HG03045 (cell line): ENCODE data around the gene CDH11.

Experiments used
- ATAC-seq: cut with Tn5 transposase; IDR thresholded peaks from one replicate; pipeline ENCODE4 v1.9.1; 2021; ENCODE audit warnings: mild to moderate bottlenecking, moderate library complexity; ENCODE audit not compliant: unreplicated experiment

CDH11 gene

DNA sequence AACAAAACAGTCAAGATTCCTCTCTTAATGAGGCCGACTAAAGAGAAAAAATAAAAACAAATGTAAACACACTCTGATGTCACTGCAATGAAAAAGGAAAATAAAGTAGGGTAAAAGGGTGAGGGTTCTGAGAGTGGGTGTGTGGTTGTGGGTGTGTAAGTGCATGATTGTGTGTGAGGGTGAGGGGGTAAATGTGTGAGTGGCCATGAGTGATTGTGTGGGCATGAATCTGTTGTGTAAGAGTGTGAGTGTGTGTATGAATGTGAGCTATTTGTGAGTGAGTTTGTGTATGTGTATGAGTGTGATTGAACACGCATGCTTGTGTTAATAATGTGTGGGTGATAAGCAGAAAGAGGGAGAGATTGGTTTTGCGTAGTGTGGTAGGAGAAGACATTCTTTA is 132.8 kb downstream of the CDH11 start:
- ATAC-seq: no peak

DNA sequence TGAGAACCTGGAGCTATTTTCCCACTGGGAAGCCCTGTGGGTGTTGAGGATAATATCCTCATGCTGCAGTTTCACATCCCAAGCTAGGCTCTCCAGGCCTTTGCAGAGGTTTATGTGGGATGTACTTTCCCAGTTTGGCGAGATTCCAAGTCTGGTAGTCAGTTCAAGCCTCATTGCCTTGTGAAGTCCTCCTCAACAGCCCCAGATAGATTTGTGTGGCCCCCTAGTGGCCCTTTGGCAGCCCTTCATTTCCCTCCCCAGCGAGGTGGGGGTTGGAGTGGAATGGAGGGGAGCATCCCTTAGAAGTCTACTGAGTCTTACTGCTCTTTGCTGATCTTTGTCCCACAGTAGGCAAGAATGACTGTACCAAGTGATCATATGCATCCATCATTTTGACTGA is 137.9 kb downstream of the CDH11 start:
- no peak for ATAC-seq

DNA sequence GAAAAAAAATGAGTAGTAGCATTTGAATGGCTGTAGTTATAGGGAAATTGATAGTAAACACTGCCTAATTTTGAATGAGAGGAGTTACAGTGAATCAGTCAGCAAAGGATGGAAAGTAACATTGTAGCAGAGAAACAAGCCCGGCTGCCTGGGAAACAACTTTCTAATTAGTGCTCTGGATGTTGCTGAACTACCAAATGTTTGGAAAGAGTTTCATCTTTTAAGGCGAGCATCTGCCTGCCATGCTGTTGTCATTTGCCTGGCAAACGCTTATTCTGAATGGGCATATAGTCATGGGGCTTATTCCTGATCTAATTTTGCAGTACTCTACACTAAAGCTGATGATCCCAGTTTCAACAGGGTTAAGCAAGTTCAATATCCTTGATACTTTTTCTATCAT is 138.6 kb downstream of the CDH11 start:
- no peak for ATAC-seq

GRCh38 chr16:64982581-64982980 is 139.3 kb downstream of the CDH11 start:
- ATAC-seq: no peak

DNA sequence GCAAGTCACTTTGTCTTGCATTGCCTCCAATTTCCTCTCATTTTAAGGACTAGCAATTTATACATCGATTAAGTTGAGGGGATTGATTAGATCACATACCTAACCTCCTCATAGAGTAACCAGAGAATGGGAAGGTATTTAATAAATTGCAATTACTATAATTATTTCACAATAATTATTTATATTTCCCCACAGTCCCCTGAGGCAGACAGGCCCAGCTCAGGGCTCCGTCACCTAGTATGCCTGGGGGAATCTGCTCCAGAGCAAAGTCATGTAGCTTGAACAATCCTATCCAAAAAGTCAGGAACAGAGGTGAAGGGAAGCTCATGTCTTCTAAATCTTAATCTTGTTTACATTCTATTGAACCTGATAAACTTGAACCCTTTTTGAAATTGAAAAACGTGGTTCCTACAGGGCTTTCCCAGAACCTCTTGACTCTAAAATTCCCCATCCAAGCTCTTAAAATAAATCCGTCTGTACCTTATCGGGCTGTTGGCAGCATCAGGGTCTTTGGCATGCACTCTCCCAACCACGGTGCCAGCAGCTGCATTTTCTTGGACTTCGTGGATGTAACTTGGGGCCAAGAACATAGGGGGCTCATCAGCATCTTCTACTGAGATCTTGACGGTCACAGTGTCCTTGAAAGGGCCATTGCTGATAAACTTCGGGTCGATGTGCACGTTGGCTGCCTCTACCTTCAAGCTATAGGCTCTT is 140.1 kb downstream of the CDH11 start:
- ATAC-seq: no peak

DNA sequence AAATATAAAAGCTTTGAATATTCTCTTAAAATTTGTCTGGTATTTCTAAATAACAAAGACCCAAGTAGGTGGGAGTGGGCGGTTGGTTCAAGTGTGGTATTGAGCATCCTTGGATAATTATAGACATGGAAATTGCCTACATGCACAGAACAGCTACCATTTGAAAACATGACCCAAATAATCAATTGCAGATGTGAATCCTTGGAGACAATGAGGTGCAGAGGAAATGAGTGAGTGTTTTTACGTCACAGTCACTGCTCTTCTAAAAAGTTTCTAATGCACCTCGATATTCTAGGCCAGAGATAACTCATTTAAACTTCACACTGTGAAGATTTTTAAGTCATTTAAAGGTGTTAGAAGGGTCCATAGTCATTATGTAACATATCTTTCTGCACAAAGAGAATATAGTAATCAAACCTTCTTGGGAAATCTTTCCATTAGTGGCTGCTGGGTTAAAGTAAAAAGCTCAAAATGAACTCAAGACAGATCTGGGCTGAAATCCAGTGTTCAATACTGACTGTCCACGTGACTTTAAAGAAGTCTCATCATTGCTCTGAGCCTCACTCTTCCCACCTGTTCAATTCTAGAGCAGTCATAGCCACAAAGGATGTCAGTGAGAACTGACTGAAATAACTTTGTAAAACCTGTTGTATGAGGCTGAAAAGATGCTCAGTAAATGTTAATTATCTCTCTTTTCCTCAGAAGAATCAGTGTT is 144.5 kb downstream of the CDH11 start:
- no peak for ATAC-seq

DNA sequence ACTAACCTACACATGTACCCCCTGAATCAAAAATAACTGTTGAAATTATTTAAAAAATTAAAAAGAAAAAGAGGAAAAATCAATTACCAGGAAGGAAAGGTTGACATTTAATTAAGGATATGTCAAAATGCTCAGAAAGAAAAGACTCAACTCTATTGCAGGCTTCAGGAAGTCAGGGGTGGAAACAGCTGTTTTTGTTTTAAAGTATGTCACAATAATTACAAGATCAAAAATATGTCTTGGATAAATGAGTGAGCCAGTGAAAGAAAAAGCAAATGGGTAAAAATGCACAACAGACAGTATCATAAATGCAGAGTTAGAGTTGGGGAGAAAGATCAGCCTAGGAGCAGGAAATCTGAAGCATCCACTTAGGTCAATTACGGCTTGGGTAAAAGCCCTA is 146.0 kb downstream of the CDH11 start:
- ATAC-seq: no peak

- ATAC-seq: no peak
These were observed 147.5 kb downstream of the CDH11 start for GRCh38 chr16:64974381-64974780.

- ATAC-seq: no peak
These were observed 148.7 kb downstream of the CDH11 start for GRCh38 chr16:64973171-64973570.

- ATAC-seq: no peak
These were observed 150.7 kb downstream of the CDH11 start for GRCh38 chr16:64971171-64971570.

GRCh38 chr16:64969221-64969620 is 152.6 kb downstream of the CDH11 start:
- ATAC-seq: no peak

GRCh38 chr16:64968539-64968938 is 153.3 kb downstream of the CDH11 start:
- no peak for ATAC-seq

DNA sequence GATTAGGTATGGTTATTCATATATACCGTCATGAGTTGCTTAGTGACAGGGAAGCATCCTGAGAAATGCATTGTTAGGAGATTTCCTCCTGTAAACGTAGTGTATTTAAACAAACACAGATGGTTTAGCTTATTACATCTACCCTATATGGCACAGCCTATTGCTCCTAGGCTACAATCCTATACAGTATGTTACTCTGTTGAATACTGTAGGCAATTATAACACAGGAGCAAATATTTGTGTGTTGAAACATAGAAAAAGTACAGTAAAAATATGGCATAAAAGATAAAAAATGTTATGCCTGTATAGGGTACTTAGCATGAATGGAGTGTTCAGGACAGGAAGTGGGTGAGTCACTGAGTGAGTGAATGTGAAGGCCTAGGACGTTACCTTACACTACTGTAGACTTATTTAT is 157.7 kb downstream of the CDH11 start:
- ATAC-seq: no peak

- ATAC-seq: no peak
These were observed 159.1 kb downstream of the CDH11 start for GRCh38 chr16:64962786-64963185.

DNA sequence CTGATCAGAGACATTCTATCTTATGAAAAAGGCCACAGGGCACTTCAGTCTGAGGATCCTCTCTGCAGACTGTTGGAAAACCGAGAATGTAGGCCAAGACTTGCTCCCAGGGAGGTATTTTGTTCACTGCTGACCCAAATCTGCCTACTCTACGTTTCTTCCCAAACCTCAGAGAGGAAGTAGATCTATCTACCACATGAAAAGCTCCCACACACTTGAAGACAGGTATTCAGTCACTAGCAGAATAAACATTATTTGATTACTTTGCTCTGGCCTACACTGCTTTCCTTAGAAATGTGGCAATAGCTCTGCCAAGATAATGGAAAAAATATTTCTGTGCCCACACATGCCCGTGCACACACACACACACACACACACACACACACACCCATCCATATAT is 164.6 kb downstream of the CDH11 start:
- ATAC-seq: no peak

DNA sequence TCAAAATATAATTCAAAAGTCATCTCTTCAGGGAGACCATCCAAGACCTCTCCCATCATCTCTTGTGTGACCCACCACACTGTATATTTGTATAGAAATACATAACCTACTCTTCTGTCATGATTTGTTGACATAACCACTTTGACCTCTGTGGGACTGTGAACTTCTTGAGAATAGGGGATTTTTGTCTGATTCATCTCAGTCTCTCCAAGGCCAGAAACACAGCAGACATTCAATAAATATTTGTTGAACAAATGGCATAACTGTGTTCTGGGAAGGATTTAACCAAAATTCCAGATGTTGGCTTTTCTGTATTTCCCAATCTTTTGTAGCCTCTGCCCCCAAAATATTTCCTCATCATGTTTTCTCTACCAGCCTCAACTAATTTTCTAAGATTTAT is 169.7 kb downstream of the CDH11 start:
- no peak for ATAC-seq

DNA sequence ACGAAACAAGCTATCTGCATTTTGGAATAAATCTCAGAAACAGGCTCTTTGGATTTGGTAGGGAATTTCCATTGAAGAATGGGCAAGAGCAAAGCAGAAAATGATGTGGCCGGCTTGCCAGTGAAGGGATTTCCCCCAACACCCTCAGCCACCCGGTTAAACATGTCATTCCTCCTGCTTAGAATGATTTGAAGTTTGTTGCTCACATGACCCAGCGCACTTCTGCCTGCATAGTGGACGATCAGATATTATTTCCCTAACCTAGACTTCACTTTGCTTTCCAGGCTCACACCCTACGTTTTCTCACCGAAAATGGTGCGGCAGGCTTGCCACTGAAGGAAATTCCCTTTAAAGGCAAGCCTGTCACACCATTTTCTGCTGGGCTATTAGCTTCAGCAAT is 170.7 kb downstream of the CDH11 start:
- no peak for ATAC-seq

DNA sequence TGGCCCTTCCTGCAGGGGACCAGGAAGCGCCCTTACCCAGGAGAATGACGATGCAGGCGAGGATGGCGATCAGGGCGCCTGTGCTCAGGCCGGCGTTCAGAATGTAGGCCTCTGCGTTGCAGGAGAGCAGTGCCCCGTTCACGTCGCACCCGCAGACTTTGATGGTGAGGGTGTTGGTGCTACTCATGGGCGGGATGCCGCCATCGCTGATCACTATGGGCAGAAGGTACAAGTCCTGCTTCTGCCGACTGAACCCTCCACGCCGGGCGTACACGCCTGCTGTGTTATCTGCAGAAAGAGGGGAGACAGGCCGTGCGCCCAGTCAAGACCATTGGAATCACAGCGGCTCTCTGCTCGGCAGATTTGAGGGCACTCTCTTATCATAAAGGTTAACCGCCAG is 171.1 kb downstream of the CDH11 start:
- no peak for ATAC-seq

DNA sequence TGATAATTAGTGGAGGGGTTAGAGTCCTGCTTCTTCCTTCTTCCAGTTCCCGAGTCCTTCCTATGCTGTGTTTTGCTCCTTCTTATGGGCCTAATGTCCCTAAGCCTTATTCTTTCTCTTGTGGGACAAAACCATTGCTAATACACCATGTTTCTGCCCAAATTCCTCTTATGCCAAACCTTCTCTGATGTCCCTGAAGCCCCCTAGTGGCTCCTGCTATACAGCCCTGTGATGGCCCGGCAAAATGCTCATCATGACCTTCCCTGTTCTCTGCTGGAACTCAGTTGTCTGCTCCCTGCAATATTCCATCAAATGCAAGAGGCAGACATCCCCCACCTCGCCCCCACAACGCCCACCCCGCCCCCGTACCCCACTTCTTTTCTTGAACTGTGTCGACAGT is 171.6 kb downstream of the CDH11 start:
- ATAC-seq: no peak

DNA sequence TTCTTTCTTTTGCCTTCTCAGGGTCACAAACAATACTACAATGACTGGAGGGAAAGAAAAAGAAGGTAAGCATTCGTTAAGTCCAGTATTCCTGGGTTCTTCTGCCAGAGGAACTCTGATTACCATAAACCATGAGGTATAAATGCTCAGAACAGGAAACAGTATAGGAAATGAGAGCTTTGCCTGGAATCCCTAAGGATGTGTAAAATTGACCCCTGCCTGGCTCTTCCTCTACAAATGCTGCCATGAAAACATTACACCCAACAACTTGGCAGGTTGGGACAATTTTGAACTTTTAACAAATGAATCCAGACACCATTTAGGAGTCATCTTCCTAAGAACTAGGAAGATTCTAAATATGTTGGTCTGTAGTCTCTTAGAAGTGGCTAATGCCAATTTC is 173.8 kb downstream of the CDH11 start:
- no peak for ATAC-seq

DNA sequence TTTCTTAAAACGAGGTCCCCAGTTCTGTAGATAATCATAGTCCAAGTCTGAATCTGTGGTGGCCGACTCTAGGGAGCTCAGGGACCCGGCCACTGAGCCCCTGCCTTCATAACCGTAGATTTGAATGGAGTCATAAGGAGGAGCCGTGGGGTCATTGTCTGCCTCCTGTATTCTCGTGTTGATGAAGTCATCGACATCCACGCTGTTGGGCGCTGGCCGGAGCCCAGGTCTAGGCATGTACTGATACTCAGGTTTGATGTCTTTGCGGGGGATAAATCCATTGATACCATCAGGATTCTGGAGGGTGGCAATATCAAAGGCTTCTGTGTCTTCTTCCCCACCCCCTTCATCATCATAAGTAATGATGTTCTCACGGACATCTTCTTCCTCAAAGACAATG is 174.2 kb downstream of the CDH11 start:
- ATAC-seq: no peak

DNA sequence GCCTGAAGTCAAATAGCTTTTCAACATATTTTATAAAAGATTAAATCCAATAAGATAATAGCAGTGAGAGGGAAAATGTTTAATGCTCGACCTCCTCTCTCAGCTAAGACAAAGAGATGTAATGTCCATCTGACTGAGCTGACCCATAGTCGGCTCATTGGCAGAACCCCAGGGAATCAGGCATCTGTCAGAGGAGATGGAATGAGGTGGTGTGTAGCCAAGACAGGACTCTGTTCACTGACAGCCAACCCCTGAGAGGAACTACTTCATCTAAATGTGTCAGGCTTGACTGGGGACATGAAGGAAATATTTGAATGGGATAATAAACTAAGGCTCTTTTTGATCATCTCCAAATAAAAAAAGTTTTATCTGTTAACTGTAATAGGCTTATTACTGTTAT is 188.0 kb downstream of the CDH11 start:
- ATAC-seq: no peak

- ATAC-seq: no peak
These were observed 195.4 kb downstream of the CDH11 start for GRCh38 chr16:64926476-64926875.
